Mucosa of rectum (tissue), 2 donors: ENCODE results near the gene CTIF.

Experiments used
- H3K27ac ChIP-seq, 2 donors: one replicate each; pipeline ENCODE4 v1.7.0; 2013; ENCODE audit warnings: inconsistent platforms in 2 of 2, low read depth in 2 of 2, low read length in 2 of 2
- H3K27me3 ChIP-seq, 2 donors: one replicate each; pipeline ENCODE4 v1.7.0; 2013; ENCODE audit warnings: low read length in 2 of 2; ENCODE audit not compliant: control insufficient read depth in 2 of 2, insufficient read depth in 2 of 2
- H3K36me3 ChIP-seq, 2 donors: one replicate each; pipeline ENCODE4 v1.7.0; 2013; ENCODE audit warnings: low read length in 2 of 2; ENCODE audit not compliant: control insufficient read depth in 2 of 2, insufficient read depth in 2 of 2
- H3K4me1 ChIP-seq, 2 donors: one replicate each; pipeline ENCODE4 v1.7.0; 2013; ENCODE audit warnings: low read length in 2 of 2, mild to moderate bottlenecking in 1 of 2; ENCODE audit not compliant: control insufficient read depth in 2 of 2, insufficient read depth in 2 of 2
- H3K4me3 ChIP-seq, 2 donors: one replicate each; pipeline ENCODE4 v1.7.0; 2013; ENCODE audit warnings: low read length in 2 of 2
- H3K9ac ChIP-seq, 2 donors: one replicate each; pipeline ENCODE4 v1.7.0; 2013; ENCODE audit warnings: low read length in 2 of 2, low read depth in 1 of 2, mild to moderate bottlenecking in 1 of 2
- H3K9me3 ChIP-seq, 2 donors: one replicate each; pipeline ENCODE4 v1.7.0; 2013; ENCODE audit warnings: low read length in 2 of 2; ENCODE audit not compliant: control insufficient read depth in 2 of 2
- donor health status: healthy.
- donor health status: Normal muscosa, but diverticular disease.

The CTIF gene

DNA sequence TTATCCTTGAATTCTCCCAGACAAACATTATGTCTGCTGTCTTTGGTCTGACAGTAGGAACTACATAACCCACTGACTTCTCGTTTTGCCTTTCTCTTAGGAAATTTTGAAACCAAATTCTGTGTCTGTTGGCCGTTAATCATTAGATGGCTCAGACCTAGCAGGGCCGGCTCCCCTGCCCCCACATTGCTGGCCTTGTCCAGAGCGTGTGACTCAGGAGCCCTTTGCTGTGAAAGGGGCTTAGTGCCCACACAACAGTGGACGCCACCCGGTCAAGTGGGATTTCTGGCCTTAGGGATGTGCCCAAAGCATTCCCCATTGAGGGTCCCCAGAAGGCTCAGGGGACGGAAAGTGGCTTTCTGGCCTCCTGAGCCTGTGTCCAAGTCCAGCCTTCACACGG, 137.5 kb downstream of the CTIF start:
- H3K9ac ChIP-seq: no peak overlapping the region
- no peak overlapping the region for H3K27ac ChIP-seq
- peaks cover 10 to 14% of the 10 kb centered on the region in 2 donors for H3K4me1 ChIP-seq
- no peaks in the 10 kb centered on the region for H3K9me3 ChIP-seq
- H3K36me3 ChIP-seq: peaks cover 0 to 2% of the 10 kb centered on the region in 2 donors
- H3K4me3 ChIP-seq: no peak overlapping the region
- H3K27me3 ChIP-seq: no peaks in the 10 kb centered on the region

GRCh38 chr18:48676756-48677368, 138.0 kb downstream of the CTIF start:
- Histone ChIP-seq H3K4me3 (no peak overlapping the region), H3K27me3 (no peaks in the 10 kb centered on the region), H3K27ac (no peak overlapping the region), H3K9ac (no peak overlapping the region), H3K4me1 (peaks cover 10 to 14% of the 10 kb centered on the region in 2 donors), H3K36me3 (no peaks in the 10 kb centered on the region), H3K9me3 (no peaks in the 10 kb centered on the region)

GRCh38 chr18:48678237-48679115, 139.6 kb downstream of the CTIF start:
- no peak overlapping the region for H3K27ac ChIP-seq
- H3K4me1 ChIP-seq: peaks cover 10 to 13% of the 10 kb centered on the region in 2 donors
- H3K4me3 ChIP-seq: no peak overlapping the region
- H3K9ac ChIP-seq: no peak overlapping the region
- no peaks in the 10 kb centered on the region for H3K9me3 ChIP-seq
- H3K27me3 ChIP-seq: no peaks in the 10 kb centered on the region
- H3K36me3 ChIP-seq: no peaks in the 10 kb centered on the region

DNA sequence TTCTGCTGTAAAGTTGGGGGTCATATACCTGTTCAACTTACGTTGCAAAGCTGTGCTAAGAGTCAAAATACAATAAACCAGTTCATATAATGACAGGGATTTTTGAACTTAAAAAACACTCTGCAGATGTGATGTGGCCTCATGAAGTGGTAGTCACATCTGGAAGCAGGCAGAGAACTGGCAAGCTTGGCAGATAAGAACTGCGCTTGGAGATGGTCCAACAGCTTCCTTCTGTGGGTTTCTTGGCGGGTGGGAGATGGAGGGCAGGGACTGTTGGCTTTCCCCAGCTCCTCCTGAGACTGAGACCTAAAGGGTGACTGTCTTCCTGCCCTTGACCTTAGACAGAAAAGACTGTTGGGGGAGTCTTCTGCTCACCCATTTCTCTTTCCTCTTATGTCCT, 140.4 kb downstream of the CTIF start:
- no peaks in the 10 kb centered on the region for H3K36me3 ChIP-seq
- no peak overlapping the region for H3K27ac ChIP-seq
- H3K4me3 ChIP-seq: no peak overlapping the region
- H3K4me1 ChIP-seq: peaks cover 7 to 9% of the 10 kb centered on the region in 2 donors
- no peaks in the 10 kb centered on the region for H3K27me3 ChIP-seq
- H3K9me3 ChIP-seq: no peaks in the 10 kb centered on the region
- no peak overlapping the region for H3K9ac ChIP-seq

DNA sequence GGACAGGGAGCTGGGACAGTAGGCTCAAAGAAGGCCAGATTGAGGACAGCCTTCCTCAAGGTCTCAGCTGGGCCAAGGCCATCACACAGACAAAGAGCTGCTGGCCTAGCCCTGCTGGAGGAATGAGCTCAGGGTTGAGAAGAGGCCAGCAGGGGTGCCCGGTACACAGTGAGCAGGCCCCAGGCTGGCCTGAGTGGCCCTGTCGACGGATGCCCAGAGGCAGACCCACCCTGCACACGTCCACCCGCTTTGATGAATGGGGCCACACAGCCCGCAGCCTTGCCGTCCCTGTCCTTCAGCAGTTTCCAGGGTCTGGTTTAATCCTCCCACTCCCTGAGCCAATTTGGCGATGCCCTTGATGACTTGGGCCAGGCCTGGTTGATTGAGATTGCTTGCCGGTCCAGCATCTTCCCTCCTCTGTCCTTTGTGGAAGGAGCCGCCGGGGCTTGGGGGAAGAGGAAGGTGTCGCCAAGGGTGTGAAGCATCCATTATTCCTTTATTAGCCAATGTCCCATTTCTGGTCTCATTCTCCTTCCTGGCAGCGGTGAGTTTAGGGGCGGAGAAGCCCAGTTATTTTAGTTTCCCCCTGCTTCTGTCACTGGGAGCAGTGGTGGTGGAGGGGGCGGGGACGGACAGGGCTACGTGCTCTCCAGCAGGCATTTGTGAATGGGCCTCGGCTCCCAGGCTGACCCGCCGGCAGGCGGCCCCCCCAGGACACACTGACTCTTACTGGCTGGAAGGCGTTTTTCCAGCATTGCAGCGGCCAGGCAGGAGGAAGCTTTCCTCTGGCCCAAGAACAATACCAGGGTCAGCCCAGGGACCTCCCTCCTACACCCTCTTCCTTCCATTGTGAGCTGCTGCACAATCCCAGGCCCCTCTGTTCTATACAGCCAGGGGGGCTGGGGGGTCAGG, 141.8 kb downstream of the CTIF start:
- H3K9me3 ChIP-seq: no peaks in the 10 kb centered on the region
- H3K27me3 ChIP-seq: no peaks in the 10 kb centered on the region
- peak overlapping the region in 1 of 2 donors; percentile 1 for H3K27ac ChIP-seq
- H3K4me3 ChIP-seq: no peak overlapping the region
- H3K4me1 ChIP-seq: peaks cover 0 to under 1% of the 10 kb centered on the region in 2 donors
- no peaks in the 10 kb centered on the region for H3K36me3 ChIP-seq
- no peak overlapping the region for H3K9ac ChIP-seq

DNA sequence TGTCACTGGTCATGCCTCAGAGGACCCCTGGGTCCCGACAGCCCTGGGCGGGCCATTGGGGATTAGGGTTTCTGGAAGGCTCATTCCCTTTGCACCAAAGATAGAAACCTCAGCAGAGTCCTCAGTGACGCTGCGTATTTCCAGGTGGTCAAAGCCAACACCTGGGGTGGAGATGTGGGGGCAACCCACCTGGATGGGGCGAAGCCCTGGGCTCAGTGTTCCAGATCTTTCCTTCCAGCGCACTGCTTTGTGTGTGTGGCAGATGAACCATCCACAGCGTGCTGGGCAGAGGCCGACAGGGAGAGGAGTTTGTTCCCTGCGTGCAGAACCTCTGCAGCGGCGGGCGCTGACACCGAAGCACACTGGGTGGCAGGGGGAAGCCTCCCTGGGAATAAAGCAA, 143.9 kb downstream of the CTIF start:
- Histone ChIP-seq H3K4me1 (no peaks in the 10 kb centered on the region), H3K9me3 (no peaks in the 10 kb centered on the region), H3K9ac (no peak overlapping the region), H3K27me3 (no peaks in the 10 kb centered on the region), H3K27ac (no peak overlapping the region), H3K4me3 (no peak overlapping the region), H3K36me3 (no peaks in the 10 kb centered on the region)

DNA sequence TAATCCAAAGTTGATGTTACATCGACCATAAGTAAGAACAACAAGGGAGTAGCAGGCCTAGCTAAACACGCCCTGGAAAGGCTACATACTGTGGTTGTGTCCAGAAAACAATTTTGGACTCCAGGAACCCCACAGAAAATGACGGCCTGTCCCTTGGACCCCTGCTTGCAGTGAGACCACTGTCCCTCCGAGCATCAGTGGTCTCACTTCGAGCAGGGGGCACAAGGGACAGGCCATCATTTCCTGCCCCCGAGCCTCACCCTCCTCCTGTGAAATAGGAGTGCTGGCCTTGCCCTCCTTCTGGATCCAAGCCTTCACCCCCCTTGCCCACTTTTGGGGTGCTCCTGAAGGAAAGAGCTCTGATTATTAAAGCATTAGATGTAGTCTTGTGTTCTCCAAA, 144.4 kb downstream of the CTIF start:
- H3K9ac ChIP-seq: no peak overlapping the region
- H3K9me3 ChIP-seq: no peaks in the 10 kb centered on the region
- no peak overlapping the region for H3K4me3 ChIP-seq
- no peak overlapping the region for H3K27ac ChIP-seq
- H3K4me1 ChIP-seq: no peaks in the 10 kb centered on the region
- H3K36me3 ChIP-seq: no peaks in the 10 kb centered on the region
- H3K27me3 ChIP-seq: no peaks in the 10 kb centered on the region

DNA sequence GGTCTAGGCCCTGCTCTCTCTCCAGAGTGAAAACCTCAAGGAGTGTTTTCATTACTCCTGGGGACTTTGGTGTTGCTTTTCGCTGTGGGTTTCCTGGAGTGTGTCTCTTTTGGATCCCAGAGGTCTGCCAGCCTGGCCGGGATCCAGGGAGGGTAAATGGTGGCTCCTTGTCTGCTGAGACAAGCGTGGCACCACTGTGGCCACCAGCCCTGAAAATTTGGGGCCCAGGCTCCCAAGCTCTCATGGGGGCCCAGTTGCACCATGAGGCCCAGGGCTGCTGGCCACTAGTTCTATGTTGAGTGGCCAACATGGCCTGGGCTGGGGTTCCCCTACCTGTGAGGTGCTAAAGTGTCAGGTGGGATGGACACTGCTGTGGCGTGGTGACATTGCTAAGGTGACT, 144.8 kb downstream of the CTIF start:
- Histone ChIP-seq H3K9me3 (no peaks in the 10 kb centered on the region), H3K9ac (no peak overlapping the region), H3K27ac (no peak overlapping the region), H3K4me3 (no peak overlapping the region), H3K4me1 (no peaks in the 10 kb centered on the region), H3K36me3 (no peaks in the 10 kb centered on the region), H3K27me3 (no peaks in the 10 kb centered on the region)

GRCh38 chr18:48687346-48688042, 148.7 kb downstream of the CTIF start:
- Histone ChIP-seq H3K27ac (no peak overlapping the region), H3K27me3 (no peaks in the 10 kb centered on the region), H3K4me3 (no peak overlapping the region), H3K9ac (no peak overlapping the region), H3K9me3 (no peaks in the 10 kb centered on the region), H3K36me3 (no peaks in the 10 kb centered on the region), H3K4me1 (no peaks in the 10 kb centered on the region)
